Right cardiac atrium (tissue), 5 donors: ENCODE measurements around the gene VIPR2. TPM values are rescaled to one million over a fixed set of nuclear protein-coding genes. Genes with fewer than 3 reads are reported as not detected.
"Not testable (repeated sequence)": the region's sequence is repeated elsewhere in the genome, so short reads cannot be mapped to it uniquely, and the experiment has no call there.

Experiments
- ATAC-seq, 2 donors: fragments of 200-7000 bp; cut with Tn5 transposase; one replicate each; pipeline versions ENCODE4 v1.8.0 to v1.9.1; 2020; ENCODE audit warnings: moderate library complexity in 2 of 2, mild to moderate bottlenecking in 1 of 2
- DNase-seq, 3 donors: peaks; one replicate each; pipeline ENCODE4 v3.0.0-alpha.2; 2020
- H3K27ac ChIP-seq: one replicate; pipeline ENCODE4 v1.5.1; 2013; ENCODE audit warnings: mild to moderate bottlenecking, low read length, control low read depth, moderate library complexity
- H3K27me3 ChIP-seq: one replicate; pipeline ENCODE4 v1.6.1; 2013; ENCODE audit not compliant: control insufficient read depth, insufficient read depth
- H3K4me1 ChIP-seq: one replicate; pipeline ENCODE4 v1.6.1; 2013; ENCODE audit warnings: low read length; ENCODE audit not compliant: control insufficient read depth, insufficient read depth
- H3K4me3 ChIP-seq: one replicate; pipeline ENCODE4 v1.5.1; 2013; ENCODE audit warnings: low read length, control low read depth
- H3K9me3 ChIP-seq: one replicate; pipeline ENCODE4 v1.6.1; 2013; ENCODE audit warnings: low read length; ENCODE audit not compliant: control insufficient read depth
- WGBS: extraction: QIAGEN DNeasy Blood & Tissue Kit; methylation state at CpG from one replicate; pipeline ENCODE4 v1.1.7; 2013; 5-methylcytosine and 5-hydroxymethylcytosine counted together
- intact Hi-C, 4 donors: fragments of 100-400 bp; cut with DNase I; formaldehyde crosslinking; loops; one replicate each; pipeline versions ENCODE4 v1.11.0 to v1.14.0; 2022 to 2023
- polyA plus RNA-seq: library from polyadenylated mRNA; stranded (reverse); fragments of 200-250 nt; gene quantifications from one replicate; pipeline ENCODE4 v1.2.3, GENCODE V29; 2013
- total RNA-seq, 4 donors: library from RNA; stranded (reverse); fragmentation: NEBNext Ultra II Directional; extraction: Animal tissue kit (Norgen Biotek cat#: 25700); gene quantifications; one replicate each; pipeline ENCODE4 v1.2.1, GENCODE V29; 2021
- donor health status: healthy with polysubstance abuse.
- donor health status: DM: no; HTN: yes; CAD: no.
- donor health status: DM: no; HTN: no; CAD: no.
- donor health status: DM: no; HTN: yes; CAD: no; lungs with severe emphysema.
- donor health status: DM: yes; HTN: yes; CAD: no.

Gene VIPR2
- total and polyA plus RNA-seq, 5 donors = 7.3 to 13.7 (median 9.5) TPM

DNA sequence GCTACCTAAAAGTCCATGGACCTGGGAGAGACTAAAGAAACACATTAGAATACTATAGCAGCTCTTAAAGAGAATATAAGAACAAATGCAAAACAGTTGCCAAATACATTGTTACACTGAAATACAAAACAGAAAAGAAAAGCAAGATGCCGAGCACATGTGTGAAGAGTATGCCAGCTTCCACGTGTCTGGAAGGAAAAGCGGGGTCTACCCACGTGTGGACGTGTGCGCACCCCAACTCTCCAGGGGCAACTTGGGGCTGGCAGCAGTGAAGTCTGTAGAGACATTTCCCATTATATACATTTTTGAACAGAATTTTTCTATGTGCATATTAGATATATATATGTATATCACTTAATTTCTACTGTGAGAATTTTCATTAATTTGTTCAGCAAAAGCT, 6.2 kb downstream of the VIPR2 start:
- ATAC-seq (no peak), DNase-seq (no peak)
- Histone ChIP-seq H3K27me3 (no peaks in the 10 kb centered on the region), H3K4me1 (no peaks in the 10 kb centered on the region), H3K4me3 (no peak overlapping the region), H3K27ac (no peak overlapping the region), H3K9me3 (no peaks in the 10 kb centered on the region)
- intact Hi-C loops = no loop called here
- 90% methylated on average over 6 of the region's 6 CpGs for WGBS

DNA sequence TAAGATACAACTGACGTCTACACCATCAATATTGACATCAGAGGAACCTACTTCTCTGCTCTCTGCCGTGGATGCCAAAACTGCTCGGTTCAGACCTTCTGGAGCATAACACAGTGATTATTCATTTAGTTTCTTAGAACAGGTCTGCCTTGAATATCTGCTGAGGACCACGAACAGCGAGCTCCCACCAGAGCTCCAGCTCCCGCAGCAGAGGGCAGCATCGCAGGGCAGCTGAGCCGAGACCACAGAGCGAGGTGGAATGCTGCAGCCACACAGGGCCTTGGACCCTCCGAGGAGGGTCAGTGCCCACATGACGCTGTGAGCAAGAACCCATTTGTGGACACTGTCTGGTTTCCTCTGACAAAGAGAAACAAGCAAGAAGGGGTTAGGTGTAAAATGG, 6.8 kb downstream of the VIPR2 start:
- Histone ChIP-seq H3K4me3 (no peak overlapping the region), H3K4me1 (no peaks in the 10 kb centered on the region), H3K27ac (no peak overlapping the region), H3K27me3 (no peaks in the 10 kb centered on the region), H3K9me3 (no peaks in the 10 kb centered on the region)
- 84% methylated on average over 11 of the region's 11 CpGs for WGBS
- DNase-seq (no peak), ATAC-seq (no peak)
- intact Hi-C loops = no loop called here

- Histone ChIP-seq H3K9me3 (no peaks in the 10 kb centered on the region), H3K27ac (no peak overlapping the region), H3K4me1 (no peaks in the 10 kb centered on the region), H3K27me3 (no peaks in the 10 kb centered on the region), H3K4me3 (no peak overlapping the region)
- no peak for DNase-seq
- WGBS = 69% methylated on average over 6 of the region's 6 CpGs
- intact Hi-C loops = no loop called here
- ATAC-seq = no peak
These were observed 7.8 kb downstream of the VIPR2 start for GRCh38 chr7:159136846-159137245.

- WGBS = 86% methylated on average over 7 of the region's 7 CpGs
- Histone ChIP-seq H3K9me3 (no peaks in the 10 kb centered on the region), H3K4me1 (no peaks in the 10 kb centered on the region), H3K27me3 (no peaks in the 10 kb centered on the region), H3K4me3 (no peak overlapping the region), H3K27ac (no peak overlapping the region)
- DNase-seq (no peak), ATAC-seq (no peak)
- intact Hi-C loops = no loop called here
These were observed 8.2 kb downstream of the VIPR2 start for GRCh38 chr7:159136442-159136841.

GRCh38 chr7:159136013-159136412, 8.7 kb downstream of the VIPR2 start:
- intact Hi-C loops = no loop called here
- Histone ChIP-seq H3K9me3 (no peaks in the 10 kb centered on the region), H3K27ac (no peak overlapping the region), H3K4me1 (no peaks in the 10 kb centered on the region), H3K4me3 (no peak overlapping the region), H3K27me3 (no peaks in the 10 kb centered on the region)
- 90% methylated on average over 8 of the region's 8 CpGs for WGBS
- DNase-seq (no peak), ATAC-seq (no peak)

- H3K27ac ChIP-seq, ATAC-seq, DNase-seq, H3K9me3 ChIP-seq, H3K4me1 ChIP-seq, H3K4me3 ChIP-seq, H3K27me3 ChIP-seq, intact Hi-C loops: not testable (repeated sequence)
- 86% methylated on average over 13 of the region's 14 CpGs for WGBS
These were observed 11.8 kb downstream of the VIPR2 start for GRCh38 chr7:159132670-159133443.

DNA sequence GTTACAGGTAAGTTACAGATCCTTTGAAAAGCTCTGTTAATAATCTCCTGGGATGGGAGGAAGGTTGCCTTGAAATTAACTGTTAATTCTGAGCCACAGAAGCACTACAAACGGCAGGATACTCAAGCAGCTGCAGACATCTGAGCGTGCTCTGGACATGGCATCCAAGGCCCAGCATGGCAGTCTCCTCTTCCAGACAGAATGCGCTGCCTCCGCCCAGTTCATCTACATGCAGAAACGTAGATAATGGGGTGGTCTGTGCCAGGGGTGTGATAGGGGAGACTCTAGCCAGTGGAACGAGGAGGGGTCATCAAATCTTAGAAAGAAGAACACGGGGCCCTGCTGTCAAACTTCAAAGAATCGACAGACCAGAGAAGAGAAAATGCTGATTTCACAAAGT, 13.8 kb downstream of the VIPR2 start:
- H3K9me3 ChIP-seq = no peaks in the 10 kb centered on the region
- H3K4me1 ChIP-seq = no peaks in the 10 kb centered on the region
- intact Hi-C loops = no loop called here
- DNase-seq (no peak), ATAC-seq (no peak)
- H3K27ac ChIP-seq = no peak overlapping the region
- no peaks in the 10 kb centered on the region for H3K27me3 ChIP-seq
- 72% methylated on average over 8 of the region's 8 CpGs for WGBS
- no peak overlapping the region for H3K4me3 ChIP-seq

DNA sequence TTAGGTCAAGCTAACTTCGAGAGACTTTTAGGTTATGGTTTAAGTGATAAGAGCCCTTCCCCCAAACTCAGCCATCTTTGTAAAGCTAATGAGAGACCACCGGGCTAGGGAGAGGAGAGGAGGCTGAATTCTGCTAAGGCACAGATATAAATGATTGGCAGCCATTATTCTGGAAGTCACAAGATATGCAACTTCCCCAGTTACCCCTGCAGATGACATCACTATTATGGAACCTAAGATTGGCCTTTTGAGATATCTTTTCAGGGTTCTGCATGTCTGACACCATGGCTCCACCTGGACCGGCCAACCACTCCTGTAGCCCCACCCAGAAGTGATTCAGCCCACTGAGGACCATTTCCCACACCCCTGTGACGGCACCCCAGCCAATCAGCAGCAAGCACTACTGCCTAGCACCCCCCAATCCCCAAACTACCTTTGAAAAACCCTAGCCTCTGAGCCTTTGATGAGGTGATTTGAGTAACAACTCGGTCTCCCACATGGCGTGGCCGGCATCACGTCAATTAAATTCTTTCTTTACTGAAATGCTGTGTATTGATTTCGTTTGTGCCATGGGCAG, 14.4 kb downstream of the VIPR2 start:
- H3K27me3 ChIP-seq = no peaks in the 10 kb centered on the region
- no peaks in the 10 kb centered on the region for H3K9me3 ChIP-seq
- intact Hi-C loops = no loop called here
- WGBS = 87% methylated on average over 9 of the region's 9 CpGs
- H3K4me3 ChIP-seq = no peak overlapping the region
- no peaks in the 10 kb centered on the region for H3K4me1 ChIP-seq
- no peak for DNase-seq
- no peak overlapping the region for H3K27ac ChIP-seq
- ATAC-seq = no peak

DNA sequence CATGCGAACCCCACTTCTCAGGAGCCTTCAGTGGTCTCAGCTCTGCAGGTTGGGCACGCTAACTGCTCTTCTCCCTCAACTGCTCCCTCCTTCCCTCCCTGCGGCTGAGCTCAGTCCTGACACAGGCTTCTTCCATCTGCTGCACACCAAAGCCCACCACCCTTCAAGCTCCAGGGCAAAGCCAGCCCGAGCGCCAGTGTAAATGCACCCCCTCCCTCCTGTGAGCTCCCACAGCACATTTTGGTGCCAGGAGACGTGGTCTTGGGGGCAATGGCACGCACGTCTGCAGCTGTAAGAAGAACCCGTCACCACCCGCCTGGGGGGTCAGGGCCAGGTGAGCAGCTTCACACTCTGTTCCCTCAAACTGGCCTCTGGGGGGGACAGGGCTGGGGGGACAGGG, 15.9 kb downstream of the VIPR2 start:
- intact Hi-C loops = no loop called here
- Histone ChIP-seq H3K27me3 (no peaks in the 10 kb centered on the region), H3K27ac (no peak overlapping the region), H3K9me3 (no peaks in the 10 kb centered on the region), H3K4me1 (no peaks in the 10 kb centered on the region), H3K4me3 (no peak overlapping the region)
- 83% methylated on average over 10 of the region's 10 CpGs for WGBS
- ATAC-seq = no peak
- DNase-seq = no peak

GRCh38 chr7:159127691-159128642, 16.7 kb downstream of the VIPR2 start:
- H3K4me3 ChIP-seq = no peak overlapping the region
- H3K27ac ChIP-seq = no peak overlapping the region
- 85% methylated on average over 16 of the region's 16 CpGs for WGBS
- H3K4me1 ChIP-seq = no peaks in the 10 kb centered on the region
- ATAC-seq (peak in 1 of 2 donors; percentile 24), DNase-seq (no peak)
- H3K9me3 ChIP-seq = no peaks in the 10 kb centered on the region
- intact Hi-C loops = no loop called here
- no peaks in the 10 kb centered on the region for H3K27me3 ChIP-seq
